ENCODE data around the gene MATN1.
"Not testable (repeated sequence)": the region's sequence is repeated elsewhere in the genome, so short reads cannot be mapped to it uniquely, and the experiment has no call there.

The MATN1 gene

GRCh38 chr1:30723331-30723755 lies at the start of gene MATN1:
Gene MATN1 (minus strand): TSS chr1:30723585. CDS start chr1:30723551, 34 bp downstream.
- no peak for DNase-seq

GRCh38 chr1:30771005-30771404 lies 47.6 kb upstream of the MATN1 start:
- no peak for DNase-seq

- no peak for DNase-seq
Observed at GRCh38 chr1:30770150-30770549, 46.8 kb upstream of the MATN1 start.

- DNase-seq: no peak
Observed at GRCh38 chr1:30768830-30769718, 45.7 kb upstream of the MATN1 start.

GRCh38 chr1:30768159-30768829 lies 44.9 kb upstream of the MATN1 start:
- DNase-seq: no peak

GRCh38 chr1:30766948-30767347 lies 43.6 kb upstream of the MATN1 start:
- DNase-seq: not testable (repeated sequence)

- DNase-seq: no peak
Observed at GRCh38 chr1:30765556-30766434, 42.4 kb upstream of the MATN1 start.

GRCh38 chr1:30764939-30765555 lies 41.7 kb upstream of the MATN1 start:
- DNase-seq: no peak

- no peak for DNase-seq
Observed at GRCh38 chr1:30764396-30764795, 41.0 kb upstream of the MATN1 start.

- peak in 11 of 14 donors; percentile 25 to 82 (median 55) for DNase-seq
Observed at GRCh38 chr1:30763651-30764248, 40.4 kb upstream of the MATN1 start.

- peak in 1 of 14 donors; percentile 51 for DNase-seq
Observed at GRCh38 chr1:30762930-30763650, 39.7 kb upstream of the MATN1 start.

- DNase-seq: peak in 1 of 14 donors; percentile 33
Observed at GRCh38 chr1:30762152-30762929, 39.0 kb upstream of the MATN1 start.

GRCh38 chr1:30761381-30762151 lies 38.2 kb upstream of the MATN1 start:
- DNase-seq: peak in 2 of 14 donors; percentile 33 to 35

GRCh38 chr1:30760596-30761324 lies 37.4 kb upstream of the MATN1 start:
- no peak for DNase-seq

GRCh38 chr1:30759718-30760281 lies 36.4 kb upstream of the MATN1 start:
- no peak for DNase-seq

- DNase-seq: no peak
Observed at GRCh38 chr1:30758785-30759380, 35.5 kb upstream of the MATN1 start.

GRCh38 chr1:30758121-30758688 lies 34.8 kb upstream of the MATN1 start:
- no peak for DNase-seq
